Chondrocyte (in vitro differentiated cells): ENCODE data around the gene TTLL3. TPM values are rescaled to one million over a fixed set of nuclear protein-coding genes. Genes with fewer than 3 reads are reported as not detected.
"Not testable (repeated sequence)": the region's sequence is repeated elsewhere in the genome, so short reads cannot be mapped to it uniquely, and the experiment has no call there.

Experiments
- DNase-seq: peaks from one replicate; pipeline ENCODE4 v3.0.0; 2021; ENCODE audit warnings: mixed read lengths, low spot score
- H3K27ac Mint-ChIP-seq: one replicate; pipeline ENCODE4 v1.8.0; 2021; ENCODE audit warnings: mild to moderate bottlenecking, moderate library complexity, mixed read lengths; ENCODE audit not compliant: unreplicated experiment
- H3K27me3 Mint-ChIP-seq: 2 replicates; pipeline ENCODE4 v1.8.0; 2021; ENCODE audit warnings: low read depth, mixed read lengths
- H3K36me3 Mint-ChIP-seq: 2 replicates; pipeline ENCODE4 v1.8.0; 2021; ENCODE audit warnings: low read depth, mixed read lengths
- H3K4me1 Mint-ChIP-seq: 2 replicates; pipeline ENCODE4 v1.8.0; 2021; ENCODE audit warnings: low read depth, mild to moderate bottlenecking, mixed read lengths
- H3K4me3 Mint-ChIP-seq: one replicate; pipeline ENCODE4 v1.8.0; 2021; ENCODE audit warnings: mild to moderate bottlenecking, moderate library complexity, mixed read lengths; ENCODE audit not compliant: unreplicated experiment
- H3K9me3 Mint-ChIP-seq: 2 replicates; pipeline ENCODE4 v1.8.0; 2021; ENCODE audit warnings: low read depth, mixed read lengths
- CTCF ChIP-seq: fragments of 200-600 bp; sonication (generic); IDR thresholded peaks from 2 replicates; pipeline ENCODE4 v1.5.0; 2021; ENCODE audit warnings: antibody characterized with exemption, mild to moderate bottlenecking, moderate library complexity
- total RNA-seq: library from RNA; stranded (reverse); gene quantifications from 3 replicates; pipeline ENCODE4 v1.2.1, GENCODE V29; 2021

The TTLL3 gene
- total RNA-seq, 1 donor from 2014 or later, result 38.7 TPM

DNA sequence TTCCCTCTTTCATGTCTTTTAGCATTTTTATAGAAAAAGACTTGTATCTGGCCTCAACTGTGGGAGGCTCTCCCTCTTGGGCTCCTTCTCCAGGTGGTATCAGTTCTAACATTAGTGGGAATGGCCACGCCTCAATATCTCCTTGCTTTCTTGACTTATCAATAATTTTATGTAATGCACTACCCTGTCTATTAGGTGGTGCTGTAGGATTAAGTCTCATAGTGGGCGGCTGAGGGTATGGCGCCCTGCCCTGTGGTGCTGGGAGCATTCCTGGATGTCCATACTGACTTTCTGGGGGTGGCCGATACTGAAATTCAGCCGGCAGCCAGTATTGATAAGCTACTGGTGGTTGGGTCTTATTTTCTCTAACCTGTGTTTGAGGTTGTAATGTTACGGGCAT, 42.5 kb downstream of the TTLL3 start:
- no peak for TF ChIP-seq CTCF
- Mint-ChIP-seq H3K27ac (no peak overlapping the region), H3K4me3 (no peak overlapping the region), H3K9me3 (no peaks in the 10 kb centered on the region), H3K27me3 (peaks cover 6% of the 10 kb centered on the region), H3K4me1 (peaks cover 3% of the 10 kb centered on the region), H3K36me3 (no peaks in the 10 kb centered on the region)
- DNase-seq, result no peak

DNA sequence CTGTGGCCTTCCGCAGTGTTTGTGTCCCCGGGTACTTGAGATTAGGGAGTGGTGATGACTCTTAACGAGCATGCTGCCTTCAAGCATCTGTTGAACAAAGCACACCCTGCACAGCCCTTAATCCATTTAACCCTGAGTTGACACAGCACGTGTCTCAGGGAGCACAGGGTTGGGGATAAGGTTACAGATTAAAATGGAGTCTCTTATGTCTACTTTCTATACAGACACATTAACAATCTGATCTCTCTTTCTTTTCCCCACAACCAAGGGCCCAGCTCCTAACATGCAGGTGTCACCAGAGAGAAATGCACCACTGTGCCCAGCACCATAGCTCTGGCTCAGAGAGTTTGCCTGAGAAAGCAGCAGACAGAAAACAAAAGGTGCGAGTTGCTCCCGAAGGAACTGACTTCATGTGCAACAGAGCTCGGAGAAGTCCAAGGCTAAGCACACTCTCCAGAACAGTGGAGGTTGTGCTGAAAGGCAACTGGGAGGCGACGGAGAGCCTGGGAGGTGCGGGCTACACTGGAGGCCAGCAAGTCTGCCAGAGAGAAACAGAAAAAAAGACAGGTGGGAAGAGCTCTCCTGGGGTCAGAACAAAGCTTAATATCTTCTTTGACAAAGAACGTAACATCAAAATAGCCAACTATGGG, 44.4 kb downstream of the TTLL3 start:
- not testable (repeated sequence) for H3K36me3 Mint-ChIP-seq, H3K27ac Mint-ChIP-seq, H3K4me3 Mint-ChIP-seq, H3K4me1 Mint-ChIP-seq, DNase-seq, H3K27me3 Mint-ChIP-seq, H3K9me3 Mint-ChIP-seq

GRCh38 chr3:9855594-9855993, 45.5 kb downstream of the TTLL3 start:
- no peak for TF ChIP-seq CTCF
- no peak overlapping the region for H3K27ac Mint-ChIP-seq
- no peaks in the 10 kb centered on the region for H3K36me3 Mint-ChIP-seq
- no peak overlapping the region for H3K4me3 Mint-ChIP-seq
- peaks cover 6% of the 10 kb centered on the region for H3K27me3 Mint-ChIP-seq
- DNase-seq, result no peak
- no peaks in the 10 kb centered on the region for H3K9me3 Mint-ChIP-seq
- H3K4me1 Mint-ChIP-seq, result no peaks in the 10 kb centered on the region

DNA sequence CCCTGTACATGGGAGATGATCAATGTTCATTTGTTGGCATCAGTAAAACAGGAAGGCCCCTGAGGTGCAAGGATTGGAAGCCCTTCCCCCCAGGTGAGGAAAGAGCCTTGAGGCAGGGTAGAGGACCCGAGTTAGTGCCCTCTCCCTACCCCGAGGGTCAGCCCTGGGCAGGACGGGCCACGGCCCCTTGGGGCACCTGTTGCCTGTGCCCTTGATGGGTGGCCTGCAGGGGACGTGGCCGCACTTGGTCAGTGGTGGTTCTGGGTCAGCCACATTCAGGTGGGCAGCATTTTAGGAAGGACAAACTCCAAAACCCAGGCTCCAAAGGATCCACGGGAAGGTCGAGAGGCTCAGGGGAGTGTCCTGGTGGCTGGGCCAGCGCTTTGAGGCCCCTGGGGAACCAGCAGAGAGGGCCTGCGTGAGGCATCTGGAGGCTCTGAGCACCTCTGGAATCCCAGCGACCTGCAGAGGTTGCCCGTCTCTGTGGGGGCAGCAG, 49.5 kb downstream of the TTLL3 start:
- Mint-ChIP-seq H3K4me3 (no peak overlapping the region), H3K27ac (no peak overlapping the region), H3K36me3 (no peaks in the 10 kb centered on the region), H3K4me1 (peaks cover 14% of the 10 kb centered on the region), H3K9me3 (no peaks in the 10 kb centered on the region), H3K27me3 (peaks cover under 1% of the 10 kb centered on the region)
- TF ChIP-seq CTCF, result no peak
- DNase-seq, result no peak

DNA sequence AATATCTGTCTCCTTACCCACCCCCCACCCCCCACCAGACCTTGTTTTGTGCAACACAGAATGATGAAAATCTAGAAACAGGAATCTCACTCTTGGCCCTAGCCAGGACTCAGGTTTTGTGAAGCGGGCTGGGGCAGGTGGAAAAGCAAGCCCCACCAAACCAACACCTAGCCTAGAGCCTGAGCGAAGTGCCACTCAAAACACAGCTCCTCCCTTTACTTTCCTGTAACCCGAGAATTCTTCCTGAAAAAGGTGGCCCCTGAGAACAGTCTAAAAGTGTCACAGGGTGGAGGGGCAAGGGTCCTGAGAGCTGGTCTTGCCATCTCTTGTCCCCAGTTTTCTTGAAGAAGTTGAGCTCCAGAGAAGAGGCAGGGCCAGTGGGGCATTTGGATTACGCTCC, 51.1 kb downstream of the TTLL3 start:
- no peaks in the 10 kb centered on the region for H3K27me3 Mint-ChIP-seq
- H3K9me3 Mint-ChIP-seq, result no peaks in the 10 kb centered on the region
- H3K4me1 Mint-ChIP-seq, result peaks cover 18% of the 10 kb centered on the region
- no peak overlapping the region for H3K4me3 Mint-ChIP-seq
- H3K36me3 Mint-ChIP-seq, result no peaks in the 10 kb centered on the region
- TF ChIP-seq CTCF, result no peak
- H3K27ac Mint-ChIP-seq, result no peak overlapping the region
- no peak for DNase-seq

- Mint-ChIP-seq H3K4me1 (peaks cover 18% of the 10 kb centered on the region), H3K27me3 (no peaks in the 10 kb centered on the region), H3K36me3 (no peaks in the 10 kb centered on the region), H3K27ac (no peak overlapping the region), H3K9me3 (no peaks in the 10 kb centered on the region), H3K4me3 (no peak overlapping the region)
- TF ChIP-seq CTCF, result no peak
- no peak for DNase-seq
These were observed 51.6 kb downstream of the TTLL3 start for GRCh38 chr3:9861626-9862130.
